Measurements from ENCODE around the gene FILIP1.

The FILIP1 gene

DNA sequence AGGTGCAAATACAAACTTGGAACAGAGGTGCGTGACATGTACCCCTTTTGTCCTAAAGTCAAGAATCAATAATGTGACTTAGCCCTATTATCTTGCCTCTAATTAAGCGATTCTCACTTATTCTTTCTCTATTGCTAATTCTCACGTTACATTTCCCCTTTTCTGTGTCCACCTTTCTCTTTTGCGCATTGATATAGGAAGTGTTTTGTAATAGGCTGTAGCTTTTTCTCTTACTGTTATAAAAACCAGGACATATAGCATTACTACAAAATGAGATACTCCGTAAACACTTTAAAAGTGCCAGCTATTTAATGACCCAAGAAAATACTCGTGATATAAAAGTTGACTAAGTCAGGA is 208.3 kb downstream of the FILIP1 start:
- POLR2A ChIA-PET: interaction anchor here (0.6 to 1.0 kb wide), 3 partner anchors 10 to 1482 kb away, joined by 3 to 4 read pairs (median 3); no protein-coding TSS in a partner anchor
- CTCF ChIA-PET: interaction anchor here (0.6 to 3.7 kb wide), 6 partner anchors 9 to 261 kb away, joined by 3 to 28 read pairs (median 4); no protein-coding TSS in a partner anchor
- DNase-seq (ENCODE audit: low read depth, low spot score): no peak
- TF ChIP-seq, protein P1, sequence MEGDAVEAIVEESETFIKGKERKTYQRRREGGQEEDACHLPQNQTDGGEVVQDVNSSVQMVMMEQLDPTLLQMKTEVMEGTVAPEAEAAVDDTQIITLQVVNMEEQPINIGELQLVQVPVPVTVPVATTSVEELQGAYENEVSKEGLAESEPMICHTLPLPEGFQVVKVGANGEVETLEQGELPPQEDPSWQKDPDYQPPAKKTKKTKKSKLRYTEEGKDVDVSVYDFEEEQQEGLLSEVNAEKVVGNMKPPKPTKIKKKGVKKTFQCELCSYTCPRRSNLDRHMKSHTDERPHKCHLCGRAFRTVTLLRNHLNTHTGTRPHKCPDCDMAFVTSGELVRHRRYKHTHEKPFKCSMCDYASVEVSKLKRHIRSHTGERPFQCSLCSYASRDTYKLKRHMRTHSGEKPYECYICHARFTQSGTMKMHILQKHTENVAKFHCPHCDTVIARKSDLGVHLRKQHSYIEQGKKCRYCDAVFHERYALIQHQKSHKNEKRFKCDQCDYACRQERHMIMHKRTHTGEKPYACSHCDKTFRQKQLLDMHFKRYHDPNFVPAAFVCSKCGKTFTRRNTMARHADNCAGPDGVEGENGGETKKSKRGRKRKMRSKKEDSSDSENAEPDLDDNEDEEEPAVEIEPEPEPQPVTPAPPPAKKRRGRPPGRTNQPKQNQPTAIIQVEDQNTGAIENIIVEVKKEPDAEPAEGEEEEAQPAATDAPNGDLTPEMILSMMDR (IDR thresholded peaks at IDR 0.05; ENCODE audit: insufficient read depth, low read length, missing control alignments): no peak
- H3K4me3 ChIP-seq (ENCODE audit: low read depth, low read length): peak overlapping the region; percentile 84

DNA sequence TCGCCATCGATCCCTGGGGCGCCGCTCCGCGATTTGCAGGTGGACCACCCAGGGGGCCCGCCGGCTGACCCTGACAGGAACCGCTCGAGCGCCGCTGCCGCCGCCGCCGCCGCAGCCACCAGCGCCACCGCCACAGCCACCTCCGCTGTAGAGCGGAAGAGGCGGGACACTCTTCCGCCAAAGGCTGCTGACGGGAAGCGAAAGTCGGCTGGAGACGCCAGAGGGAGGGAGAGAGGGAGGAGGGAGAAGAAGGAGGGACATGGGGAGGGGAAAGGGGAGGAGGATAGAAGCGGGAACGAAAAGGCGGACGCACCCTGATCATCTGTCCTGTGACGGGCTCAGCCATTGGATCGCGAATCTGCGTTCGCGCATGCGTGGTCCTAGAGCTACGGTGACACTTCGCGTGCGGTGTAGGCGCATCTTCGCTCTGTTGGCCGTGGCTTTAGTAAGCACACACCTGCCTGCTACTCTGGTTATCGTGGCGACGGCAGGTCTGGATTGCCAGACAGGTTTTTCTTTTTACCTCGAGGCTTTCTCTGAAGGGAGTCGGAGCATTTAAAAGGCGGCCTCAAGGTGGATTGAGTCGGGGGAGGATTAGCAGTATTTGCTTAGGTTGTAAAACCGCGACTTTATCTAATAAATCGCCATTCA is 208.8 kb downstream of the FILIP1 start, which contains the start of gene TMEM30A:
TMEM30A (minus strand) TSS at position 161 of the 651 bp plus-strand sequence; CDS start at position 7, 154 bp downstream.
- ChIA-PET CTCF (interaction anchor here (0.6 to 3.7 kb wide), 8 partner anchors 9 to 262 kb away, joined by 3 to 28 read pairs (median 4); no protein-coding TSS in a partner anchor), POLR2A (interaction anchor here (0.6 to 1.0 kb wide), 4 partner anchors 9 to 1482 kb away, joined by 3 to 4 read pairs (median 3); no protein-coding TSS in a partner anchor)
- TF ChIP-seq, protein P1 (IDR thresholded peaks at IDR 0.05; ENCODE audit: insufficient read depth, low read length, missing control alignments): peak; percentile 17
- peak; percentile 95 for DNase-seq (ENCODE audit: low read depth, low spot score)
- peak within 1 kb of the TSS; percentile 84 for H3K4me3 ChIP-seq (ENCODE audit: low read depth, low read length)

DNA sequence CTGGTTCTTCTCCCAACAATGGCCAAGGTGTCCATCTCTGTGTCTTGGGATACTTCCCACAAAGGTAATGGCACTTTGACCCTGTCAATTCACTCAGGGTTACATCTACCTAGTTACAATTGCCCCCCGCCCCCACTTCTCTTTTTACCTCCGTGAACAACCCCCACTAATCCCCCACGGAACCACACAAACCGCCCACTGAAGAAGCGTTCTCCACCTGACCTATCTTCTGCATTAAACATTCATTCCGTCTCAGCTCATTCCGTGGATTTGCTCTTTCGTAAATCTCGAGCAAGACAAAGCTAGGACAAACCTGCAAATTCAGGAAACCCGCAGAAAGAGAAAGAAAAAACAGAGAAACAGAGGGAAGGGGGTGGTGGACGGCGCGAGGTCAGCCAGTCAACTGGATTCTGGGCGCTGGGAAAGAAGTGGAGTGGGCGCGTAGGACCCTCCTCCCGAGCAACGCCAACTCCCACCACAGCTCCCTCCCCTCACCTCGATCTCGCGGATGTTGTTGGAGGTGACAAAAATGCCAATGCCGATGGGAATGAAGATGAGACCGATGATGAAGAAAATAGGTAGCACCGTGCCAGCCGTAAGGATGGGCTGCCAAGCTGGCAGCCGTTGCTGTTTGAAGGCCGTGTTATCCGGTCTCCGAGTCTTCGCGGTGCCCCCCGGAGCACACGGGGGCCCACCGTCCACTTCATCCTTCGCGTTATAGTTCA is 209.5 kb downstream of the FILIP1 start:
- CTCF ChIA-PET: interaction anchor here (1.2 to 3.7 kb wide), 6 partner anchors 13 to 262 kb away, joined by 3 to 28 read pairs (median 7); partner anchors contain the start of gene COX7A2

DNA sequence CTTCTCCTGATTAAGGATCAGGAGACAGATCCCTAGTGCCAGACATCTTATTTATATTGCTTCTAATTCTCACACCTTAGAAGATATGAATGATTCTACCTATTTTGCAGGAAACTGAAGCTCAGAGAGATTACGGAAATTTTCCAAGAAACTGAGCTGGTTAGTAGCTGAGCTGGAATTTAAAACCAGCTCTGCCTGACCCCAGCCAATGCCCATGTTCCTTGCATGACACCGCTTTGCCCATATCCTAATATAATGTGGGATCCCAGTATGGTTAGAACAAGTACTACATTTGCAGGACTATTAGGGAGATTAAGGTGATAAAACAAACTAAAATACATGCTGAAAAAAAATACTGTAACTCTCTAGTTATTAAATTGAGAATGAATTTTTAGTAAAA is 210.9 kb downstream of the FILIP1 start:
- ChIA-PET CTCF (interaction anchor here (0.6 to 3.7 kb wide), 5 partner anchors 13 to 264 kb away, joined by 3 to 28 read pairs (median 10); no protein-coding TSS in a partner anchor), POLR2A (no interaction called here)
- no peak for DNase-seq (ENCODE audit: low read depth, low spot score)
- peak overlapping the region; percentile 84 for H3K4me3 ChIP-seq (ENCODE audit: low read depth, low read length)
- TF ChIP-seq, protein P1 (IDR thresholded peaks at IDR 0.05; ENCODE audit: insufficient read depth, low read length, missing control alignments): no peak

More for the DNA sequence above, 209.5 kb downstream of the FILIP1 start:
- POLR2A ChIA-PET: interaction anchor here (0.7 to 1.0 kb wide), 4 partner anchors 8 to 338 kb away, joined by 3 to 5 read pairs (median 3); partner anchors contain the start of gene COX7A2
- no peak for DNase-seq (ENCODE audit: low read depth, low spot score)
- TF ChIP-seq, protein P1 (IDR thresholded peaks at IDR 0.05; ENCODE audit: insufficient read depth, low read length, missing control alignments): no peak
- H3K4me3 ChIP-seq (ENCODE audit: low read depth, low read length): peak overlapping the region; percentile 84

DNA sequence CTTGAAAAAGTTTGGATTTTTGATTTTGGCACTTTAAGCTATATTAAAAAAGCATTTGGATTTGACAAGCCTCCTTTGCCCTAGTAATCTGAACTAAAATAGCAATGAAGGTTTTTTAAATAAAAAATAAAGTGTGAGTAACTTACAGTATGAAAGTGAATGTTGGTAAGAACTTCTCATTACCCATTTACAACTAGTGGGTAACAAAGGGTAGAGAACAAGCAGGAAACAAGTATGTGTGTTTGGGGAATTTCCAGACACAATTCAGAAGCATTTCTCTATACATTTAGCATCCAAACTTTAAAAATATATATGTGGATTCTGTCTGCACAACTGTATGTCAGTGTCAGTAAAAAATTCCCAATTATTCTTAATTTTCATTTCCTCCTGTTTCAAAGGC is 211.9 kb downstream of the FILIP1 start:
- no peak overlapping the region; the same call in 1 of the 2 replicates for H3K4me3 ChIP-seq (ENCODE audit: low read depth, low read length)
- ChIA-PET POLR2A (no interaction called here), CTCF (interaction anchor here (1.1 to 4.3 kb wide), 2 partner anchors 14 to 265 kb away, joined by 3 to 47 read pairs; no protein-coding TSS in a partner anchor)
- TF ChIP-seq, protein P1 (IDR thresholded peaks at IDR 0.05; ENCODE audit: insufficient read depth, low read length, missing control alignments): no peak
- DNase-seq (ENCODE audit: low read depth, low spot score): no peak

All from AG04449 (cell line).